AG04450 (cell line): ENCODE data around the gene PTPRG. TPM values are rescaled to one million over a fixed set of nuclear protein-coding genes. Genes with fewer than 3 reads are reported as not detected.

Experiments
- CTCF ChIA-PET: fragments of 300-600, 350-600 bp; formaldehyde crosslinking; extraction: SDS; loops from one replicate; lab custom pipeline; 2022; ENCODE audit warnings: antibody characterized with exemption, inconsistent platforms; lab: Charles Lee
- POLR2A ChIA-PET: fragments of 350-600 bp; formaldehyde crosslinking; extraction: SDS; loops from one replicate; lab custom pipeline; 2021; ENCODE audit warnings: antibody characterized with exemption, inconsistent platforms; lab: Yijun Ruan, JAX
- DNase-seq: peaks from one replicate; pipeline ENCODE4 v3.0.0-alpha.2; 2011; ENCODE audit warnings: low read depth, low spot score
- H3K27ac ChIP-seq: one replicate; pipeline ENCODE4 v1.5.1; 2012; ENCODE audit warnings: low read depth, low read length, control low read depth
- H3K27me3 ChIP-seq: one replicate; pipeline ENCODE4 v1.6.0; 2012; ENCODE audit warnings: low read length; ENCODE audit not compliant: control insufficient read depth, insufficient read depth
- H3K4me3 ChIP-seq: 2 replicates; pipeline ENCODE4 v1.5.1; 2011; ENCODE audit warnings: mild to moderate bottlenecking, low read depth, low read length, control low read depth
- H3K9me3 ChIP-seq: 2 replicates; pipeline ENCODE4 v1.5.1; 2012; ENCODE audit warnings: low read length; ENCODE audit not compliant: control insufficient read depth, insufficient read depth
- polyA plus RNA-seq: library from polyadenylated mRNA; depleted of rRNA; stranded (reverse); fragments of >200 nt; gene quantifications from 2 replicates; pipeline ENCODE4 v1.2.3, GENCODE V29; 2011
- TF ChIP-seq, protein P1 (sequence below): IDR thresholded peaks from 2 replicates; pipeline ENCODE4 v1.5.1; 2011; ENCODE audit warnings: low read depth, low read length, control low read depth, inconsistent platforms

PTPRG gene
- polyA plus RNA-seq, 1 experiment: 26.5 TPM

DNA sequence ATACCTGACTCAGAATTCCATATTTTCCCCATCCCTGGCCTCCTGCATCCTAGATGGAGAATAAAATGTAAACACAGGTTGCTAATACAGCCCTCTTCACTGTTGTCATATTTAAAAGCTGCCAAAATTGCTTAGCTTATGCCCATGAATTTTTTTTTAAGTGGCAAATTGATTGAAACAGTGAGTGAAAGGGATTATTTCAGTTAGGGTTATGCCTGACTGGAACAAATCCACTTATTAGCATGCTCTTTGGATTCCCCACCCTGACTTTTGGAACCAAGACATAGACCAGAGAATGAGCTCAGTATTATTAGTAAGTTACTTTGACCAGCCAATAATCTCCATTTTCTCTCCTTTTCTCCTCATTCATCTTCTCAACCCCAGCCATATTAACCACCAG is 567.3 kb downstream of the PTPRG start:
- DNase-seq: no peak
- H3K27ac ChIP-seq: no peak overlapping the region
- TF ChIP-seq, protein P1, sequence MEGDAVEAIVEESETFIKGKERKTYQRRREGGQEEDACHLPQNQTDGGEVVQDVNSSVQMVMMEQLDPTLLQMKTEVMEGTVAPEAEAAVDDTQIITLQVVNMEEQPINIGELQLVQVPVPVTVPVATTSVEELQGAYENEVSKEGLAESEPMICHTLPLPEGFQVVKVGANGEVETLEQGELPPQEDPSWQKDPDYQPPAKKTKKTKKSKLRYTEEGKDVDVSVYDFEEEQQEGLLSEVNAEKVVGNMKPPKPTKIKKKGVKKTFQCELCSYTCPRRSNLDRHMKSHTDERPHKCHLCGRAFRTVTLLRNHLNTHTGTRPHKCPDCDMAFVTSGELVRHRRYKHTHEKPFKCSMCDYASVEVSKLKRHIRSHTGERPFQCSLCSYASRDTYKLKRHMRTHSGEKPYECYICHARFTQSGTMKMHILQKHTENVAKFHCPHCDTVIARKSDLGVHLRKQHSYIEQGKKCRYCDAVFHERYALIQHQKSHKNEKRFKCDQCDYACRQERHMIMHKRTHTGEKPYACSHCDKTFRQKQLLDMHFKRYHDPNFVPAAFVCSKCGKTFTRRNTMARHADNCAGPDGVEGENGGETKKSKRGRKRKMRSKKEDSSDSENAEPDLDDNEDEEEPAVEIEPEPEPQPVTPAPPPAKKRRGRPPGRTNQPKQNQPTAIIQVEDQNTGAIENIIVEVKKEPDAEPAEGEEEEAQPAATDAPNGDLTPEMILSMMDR: no peak
- no peaks in the 10 kb centered on the region for H3K27me3 ChIP-seq
- H3K4me3 ChIP-seq: no peak overlapping the region
- ChIA-PET CTCF (interaction anchor here (1.0 to 1.7 kb wide), 4 partner anchors 10 to 528 kb away, joined by 3 to 4 read pairs (median 4); no protein-coding TSS in a partner anchor), POLR2A (no interaction called here)
- H3K9me3 ChIP-seq: no peaks in the 10 kb centered on the region

DNA sequence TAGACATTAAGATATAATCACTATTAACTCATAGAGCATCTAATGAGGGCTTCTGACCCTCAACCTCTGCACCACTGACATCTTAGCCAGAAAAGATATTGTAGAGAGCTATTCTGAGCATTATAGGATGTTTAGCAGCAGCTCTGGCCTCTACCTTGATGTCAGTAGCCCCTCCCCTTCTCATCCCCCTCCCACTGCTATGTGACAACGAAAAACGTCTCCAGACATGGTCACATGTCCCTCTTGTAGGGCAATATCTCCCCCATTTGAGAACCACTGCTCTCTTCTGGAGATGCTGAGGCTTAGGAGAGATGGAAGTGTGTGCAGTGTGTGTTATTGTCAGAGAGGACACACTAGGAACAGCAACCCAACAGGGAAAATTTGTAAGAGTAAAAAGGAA is 569.7 kb downstream of the PTPRG start:
- Histone ChIP-seq H3K4me3 (no peak overlapping the region), H3K9me3 (no peaks in the 10 kb centered on the region), H3K27ac (no peak overlapping the region), H3K27me3 (no peaks in the 10 kb centered on the region)
- ChIA-PET CTCF (interaction anchor here (0.7 to 2.6 kb wide), 5 partner anchors 12 to 567 kb away, joined by 3 to 19 read pairs (median 5); no protein-coding TSS in a partner anchor), POLR2A (no interaction called here)
- TF ChIP-seq, protein P1: no peak
- DNase-seq: no peak

DNA sequence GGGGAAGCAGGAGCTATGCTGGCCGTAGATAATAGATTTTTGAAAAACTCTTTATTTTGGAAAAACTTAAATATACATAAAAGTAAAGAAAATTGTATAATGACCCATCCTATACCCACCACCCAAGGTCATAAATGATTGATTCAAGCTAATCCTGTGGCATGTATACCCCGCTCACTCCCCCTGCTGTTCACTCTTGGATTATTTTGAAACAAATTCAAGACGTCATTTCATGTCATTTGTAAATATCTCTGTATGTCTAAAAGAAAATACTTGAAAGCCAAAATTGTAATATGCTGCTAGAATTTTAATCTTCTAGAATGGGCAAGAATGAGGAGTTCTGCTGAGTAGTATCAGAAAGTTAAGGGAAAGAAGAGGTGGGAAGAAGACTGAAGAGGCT is 570.2 kb downstream of the PTPRG start:
- CTCF ChIA-PET: interaction anchor here (1.5 to 2.6 kb wide), 4 partner anchors 11 to 567 kb away, joined by 3 to 19 read pairs (median 6); no protein-coding TSS in a partner anchor

DNA sequence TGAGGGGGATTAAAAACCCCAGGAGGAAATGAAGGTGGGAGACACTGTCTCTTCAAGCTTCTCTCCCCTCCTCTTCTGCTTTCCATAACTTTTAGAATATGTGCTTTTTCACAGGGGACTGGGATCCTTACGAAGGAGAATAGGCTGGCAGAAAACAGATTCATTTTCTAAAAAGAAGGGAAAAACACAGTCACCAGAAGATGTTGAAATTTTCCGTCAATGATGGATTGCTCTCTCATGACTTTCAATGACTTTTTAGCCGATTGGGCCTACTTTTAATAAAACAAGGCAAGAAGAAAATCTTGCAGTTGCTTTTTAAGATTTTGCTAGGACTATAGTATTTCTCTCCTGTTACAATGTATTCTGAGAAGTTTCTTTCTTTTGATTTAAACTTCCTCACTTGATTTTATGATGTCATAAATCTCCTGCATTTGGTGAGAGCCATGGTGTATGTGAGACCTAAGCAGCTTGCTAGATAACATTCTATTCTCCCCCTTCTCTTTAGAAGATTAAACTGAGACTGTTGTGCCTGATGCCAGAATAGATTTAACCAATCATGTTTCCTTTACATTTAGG is 570.7 kb downstream of the PTPRG start:
- Histone ChIP-seq H3K9me3 (no peaks in the 10 kb centered on the region), H3K27ac (no peak overlapping the region), H3K4me3 (no peak overlapping the region), H3K27me3 (no peaks in the 10 kb centered on the region)
- ChIA-PET CTCF (interaction anchor here (1.5 to 2.6 kb wide), 4 partner anchors 22 to 568 kb away, joined by 4 to 19 read pairs (median 6); no protein-coding TSS in a partner anchor), POLR2A (no interaction called here)
- DNase-seq: no peak
- TF ChIP-seq, protein P1: no peak

More for the DNA sequence above, 570.2 kb downstream of the PTPRG start:
- no peaks in the 10 kb centered on the region for H3K27me3 ChIP-seq
- no peak overlapping the region for H3K4me3 ChIP-seq
- DNase-seq: no peak
- TF ChIP-seq, protein P1: peak; percentile 58
- no peaks in the 10 kb centered on the region for H3K9me3 ChIP-seq
- H3K27ac ChIP-seq: no peak overlapping the region
- POLR2A ChIA-PET: no interaction called here

DNA sequence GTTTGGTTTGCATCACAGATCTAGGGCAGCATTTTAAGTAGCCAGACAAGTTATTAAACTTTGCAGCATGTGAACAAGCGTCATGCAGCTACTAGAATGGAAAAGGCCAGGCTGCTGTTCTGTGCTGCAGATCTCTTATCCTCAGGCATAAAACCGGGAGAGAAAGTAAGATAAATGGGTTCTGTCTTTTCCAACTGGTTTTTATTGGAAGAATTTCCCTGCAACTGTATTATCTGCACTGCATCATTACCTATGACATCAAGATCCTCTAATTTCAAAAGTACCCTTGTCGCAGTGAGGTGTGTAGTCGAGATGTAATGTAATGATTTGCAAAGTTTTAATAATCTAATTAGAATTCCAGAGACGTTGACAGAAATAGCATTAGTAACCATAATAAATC is 571.6 kb downstream of the PTPRG start:
- ChIA-PET POLR2A (no interaction called here), CTCF (interaction anchor here (1.3 to 1.5 kb wide), 2 partner anchors 56 to 568 kb away, joined by 4 to 6 read pairs; no protein-coding TSS in a partner anchor)
- DNase-seq: no peak
- TF ChIP-seq, protein P1: no peak
- no peaks in the 10 kb centered on the region for H3K9me3 ChIP-seq
- no peak overlapping the region for H3K27ac ChIP-seq
- no peaks in the 10 kb centered on the region for H3K27me3 ChIP-seq
- H3K4me3 ChIP-seq: no peak overlapping the region
